ENCODE data around the gene TMEM135.

The TMEM135 gene

DNA sequence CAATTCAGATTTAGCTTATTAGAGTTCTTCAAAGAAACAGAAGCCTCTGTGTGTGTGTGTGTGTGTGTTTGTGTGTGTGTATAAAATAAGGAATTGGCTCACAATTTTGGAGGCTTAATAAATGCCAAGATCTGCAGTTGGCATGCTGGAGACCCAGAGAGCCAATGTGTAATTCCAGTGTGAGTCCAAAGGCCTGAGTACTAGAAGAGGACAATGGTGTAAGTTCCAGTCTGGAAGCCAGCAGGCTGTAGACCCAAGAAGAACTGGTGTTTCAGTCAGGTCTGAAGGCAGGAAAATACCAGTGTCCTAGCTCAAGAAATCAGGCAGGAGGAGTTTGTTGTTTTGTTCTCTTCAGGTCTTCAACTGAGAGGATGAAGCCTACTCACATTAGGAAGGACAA lies 20.0 kb downstream of the TMEM135 start:
- no peak for TF ChIP-seq YY1 (IDR thresholded peaks at IDR 0.05; ENCODE audit: insufficient read depth, insufficient read length)
- TF ChIP-seq ZNF274 (IDR thresholded peaks at IDR 0.05; ENCODE audit: low read depth, low read length) = no peak
- no peak for TF ChIP-seq SUZ12 (IDR thresholded peaks at IDR 0.05; ENCODE audit: extremely low read depth, insufficient read depth, insufficient read length)
- no peak for DNase-seq (ENCODE audit: low read depth, low spot score)

DNA sequence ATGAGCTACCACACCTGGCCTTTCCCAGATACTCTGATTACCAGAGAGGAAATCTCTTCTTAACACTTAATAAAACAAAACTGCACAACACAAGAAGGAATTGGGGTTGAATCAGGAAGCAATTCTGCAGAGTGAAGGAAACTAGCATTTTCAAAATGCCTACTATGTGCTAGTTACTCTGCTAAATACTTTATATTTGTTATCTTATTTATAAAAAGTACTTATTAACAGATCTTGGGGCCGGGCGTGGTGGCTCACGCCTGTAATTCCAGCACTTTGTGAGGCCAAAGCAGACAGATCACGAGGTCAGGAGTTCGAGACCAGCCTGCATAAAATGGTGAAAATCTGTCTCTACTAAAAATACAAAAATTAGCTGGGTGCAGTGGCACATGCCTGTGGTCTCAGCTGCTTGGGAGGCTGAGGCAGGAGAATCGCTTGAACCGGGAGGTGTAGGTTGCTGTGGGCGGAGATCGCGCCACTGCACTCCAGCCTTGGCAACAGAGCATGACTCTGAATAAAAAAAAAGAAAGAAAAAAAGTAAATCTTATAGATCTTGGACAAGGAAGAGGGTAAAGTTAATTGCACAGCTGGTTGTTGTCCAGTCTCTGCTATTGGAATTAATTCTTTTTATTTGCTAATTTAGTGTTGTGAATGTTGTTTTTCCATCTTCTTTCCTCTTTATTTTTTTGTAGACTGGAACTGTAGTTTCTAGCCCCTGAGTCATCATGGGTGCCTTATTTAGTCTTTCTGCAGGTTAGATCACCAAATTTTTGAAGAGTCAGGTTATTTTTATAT lies 22.1 kb downstream of the TMEM135 start:
- no peak for TF ChIP-seq YY1 (IDR thresholded peaks at IDR 0.05; ENCODE audit: insufficient read depth, insufficient read length)
- no peak for TF ChIP-seq SUZ12 (IDR thresholded peaks at IDR 0.05; ENCODE audit: extremely low read depth, insufficient read depth, insufficient read length)
- TF ChIP-seq ZNF274 (IDR thresholded peaks at IDR 0.05; ENCODE audit: low read depth, low read length) = no peak
- H3K4me1 ChIP-seq (ENCODE audit: insufficient read depth, insufficient read length) = peaks cover 2% of the 10 kb centered on the region
- no peaks in the 10 kb centered on the region for H3K9me3 ChIP-seq (ENCODE audit: insufficient read depth, low read length)
- no peak overlapping the region for H3K4me3 ChIP-seq (ENCODE audit: insufficient read length, low read depth)
- no peaks in the 10 kb centered on the region for H3K27me3 ChIP-seq (ENCODE audit: insufficient read depth, insufficient read length)
- H3K9ac ChIP-seq (ENCODE audit: insufficient read length, low read depth) = no peak overlapping the region
- DNase-seq (ENCODE audit: low read depth, low spot score) = no peak
- no peaks in the 10 kb centered on the region for H3K36me3 ChIP-seq (ENCODE audit: insufficient read depth, insufficient read length, low read length)

More for the DNA sequence above, 20.0 kb downstream of the TMEM135 start:
- Histone ChIP-seq H3K36me3 (ENCODE audit: insufficient read depth, insufficient read length, low read length) (no peaks in the 10 kb centered on the region), H3K9ac (ENCODE audit: insufficient read length, low read depth) (no peak overlapping the region), H3K27me3 (ENCODE audit: insufficient read depth, insufficient read length) (no peaks in the 10 kb centered on the region), H3K4me1 (ENCODE audit: insufficient read depth, insufficient read length) (peaks cover 2% of the 10 kb centered on the region), H3K4me3 (ENCODE audit: insufficient read length, low read depth) (no peak overlapping the region), H3K9me3 (ENCODE audit: insufficient read depth, low read length) (no peaks in the 10 kb centered on the region)

DNA sequence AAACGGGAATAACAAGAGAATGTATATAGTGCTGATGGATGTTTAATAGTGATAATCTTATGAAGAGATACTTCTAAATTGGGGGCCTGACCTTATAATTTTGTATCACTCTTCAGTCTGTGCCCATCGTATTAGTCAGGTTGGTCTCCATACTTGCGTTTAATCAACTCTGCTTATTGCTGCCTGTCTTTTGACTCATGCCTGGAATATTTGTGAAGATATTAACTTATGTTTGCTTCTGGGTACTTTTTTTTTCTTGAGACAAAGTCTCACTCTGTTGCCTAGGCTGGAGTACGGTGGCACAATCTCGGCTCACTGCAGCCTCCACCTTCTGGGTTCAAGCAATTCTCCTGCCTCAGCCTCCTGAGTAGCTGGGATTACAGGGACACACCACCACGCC lies 24.0 kb downstream of the TMEM135 start:
- Histone ChIP-seq H3K4me1 (ENCODE audit: insufficient read depth, insufficient read length) (peaks cover 2% of the 10 kb centered on the region), H3K4me3 (ENCODE audit: insufficient read length, low read depth) (no peak overlapping the region), H3K9ac (ENCODE audit: insufficient read length, low read depth) (no peak overlapping the region), H3K9me3 (ENCODE audit: insufficient read depth, low read length) (no peaks in the 10 kb centered on the region), H3K36me3 (ENCODE audit: insufficient read depth, insufficient read length, low read length) (no peaks in the 10 kb centered on the region), H3K27me3 (ENCODE audit: insufficient read depth, insufficient read length) (no peaks in the 10 kb centered on the region)
- TF ChIP-seq SUZ12 (IDR thresholded peaks at IDR 0.05; ENCODE audit: extremely low read depth, insufficient read depth, insufficient read length) = no peak
- TF ChIP-seq YY1 (IDR thresholded peaks at IDR 0.05; ENCODE audit: insufficient read depth, insufficient read length) = no peak
- no peak for TF ChIP-seq ZNF274 (IDR thresholded peaks at IDR 0.05; ENCODE audit: low read depth, low read length)
- no peak for DNase-seq (ENCODE audit: low read depth, low spot score)

DNA sequence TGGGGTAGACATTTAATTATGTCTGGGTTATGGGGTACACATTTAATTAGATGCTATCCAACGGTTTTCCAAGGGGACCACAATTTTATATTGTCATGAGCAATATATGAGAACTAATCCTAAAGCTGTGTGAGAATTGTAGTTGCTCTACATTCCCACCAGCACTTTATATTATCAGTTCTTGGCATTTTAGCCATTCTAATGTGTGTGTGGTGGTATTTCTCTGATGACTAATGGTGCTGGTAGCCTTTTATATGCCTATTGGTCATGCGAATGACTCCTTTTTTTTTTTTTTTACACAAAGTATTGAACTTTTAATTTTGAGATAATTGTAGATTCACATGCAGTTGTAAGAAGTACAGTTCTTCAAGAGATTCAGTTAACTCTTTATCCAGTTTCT lies 26.2 kb downstream of the TMEM135 start:
- TF ChIP-seq SUZ12 (IDR thresholded peaks at IDR 0.05; ENCODE audit: extremely low read depth, insufficient read depth, insufficient read length) = no peak
- no peak for TF ChIP-seq YY1 (IDR thresholded peaks at IDR 0.05; ENCODE audit: insufficient read depth, insufficient read length)
- no peak for TF ChIP-seq ZNF274 (IDR thresholded peaks at IDR 0.05; ENCODE audit: low read depth, low read length)
- H3K27me3 ChIP-seq (ENCODE audit: insufficient read depth, insufficient read length) = no peaks in the 10 kb centered on the region
- H3K36me3 ChIP-seq (ENCODE audit: insufficient read depth, insufficient read length, low read length) = no peaks in the 10 kb centered on the region
- H3K4me1 ChIP-seq (ENCODE audit: insufficient read depth, insufficient read length) = no peaks in the 10 kb centered on the region
- H3K4me3 ChIP-seq (ENCODE audit: insufficient read length, low read depth) = no peak overlapping the region
- no peak overlapping the region for H3K9ac ChIP-seq (ENCODE audit: insufficient read length, low read depth)
- no peak for DNase-seq (ENCODE audit: low read depth, low spot score)
- H3K9me3 ChIP-seq (ENCODE audit: insufficient read depth, low read length) = no peaks in the 10 kb centered on the region

DNA sequence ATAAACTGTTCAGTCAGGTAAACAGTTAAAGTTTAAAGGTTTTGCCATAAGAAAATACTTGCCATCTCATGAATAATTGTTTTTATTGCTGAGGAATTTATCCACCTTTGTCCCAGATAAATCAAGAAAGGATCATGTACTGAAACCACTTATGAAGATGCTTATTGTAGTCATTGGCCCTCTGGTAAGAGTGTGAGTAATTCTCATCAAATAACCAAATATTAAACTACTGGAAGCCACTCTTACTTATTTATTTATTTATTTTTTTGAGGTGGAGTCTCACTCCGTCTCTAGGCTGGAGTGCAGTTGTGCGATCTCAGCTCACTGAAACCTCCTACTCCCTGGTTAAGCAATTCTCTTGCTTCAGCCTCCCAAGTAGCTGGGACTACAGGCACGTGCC lies 35.1 kb downstream of the TMEM135 start:
- Histone ChIP-seq H3K9me3 (ENCODE audit: insufficient read depth, low read length) (no peaks in the 10 kb centered on the region), H3K36me3 (ENCODE audit: insufficient read depth, insufficient read length, low read length) (peaks cover 4% of the 10 kb centered on the region), H3K4me1 (ENCODE audit: insufficient read depth, insufficient read length) (no peaks in the 10 kb centered on the region), H3K27me3 (ENCODE audit: insufficient read depth, insufficient read length) (no peaks in the 10 kb centered on the region), H3K4me3 (ENCODE audit: insufficient read length, low read depth) (no peak overlapping the region), H3K9ac (ENCODE audit: insufficient read length, low read depth) (no peak overlapping the region)
- no peak for TF ChIP-seq SUZ12 (IDR thresholded peaks at IDR 0.05; ENCODE audit: extremely low read depth, insufficient read depth, insufficient read length)
- TF ChIP-seq ZNF274 (IDR thresholded peaks at IDR 0.05; ENCODE audit: low read depth, low read length) = no peak
- no peak for TF ChIP-seq YY1 (IDR thresholded peaks at IDR 0.05; ENCODE audit: insufficient read depth, insufficient read length)
- DNase-seq (ENCODE audit: low read depth, low spot score) = no peak

DNA sequence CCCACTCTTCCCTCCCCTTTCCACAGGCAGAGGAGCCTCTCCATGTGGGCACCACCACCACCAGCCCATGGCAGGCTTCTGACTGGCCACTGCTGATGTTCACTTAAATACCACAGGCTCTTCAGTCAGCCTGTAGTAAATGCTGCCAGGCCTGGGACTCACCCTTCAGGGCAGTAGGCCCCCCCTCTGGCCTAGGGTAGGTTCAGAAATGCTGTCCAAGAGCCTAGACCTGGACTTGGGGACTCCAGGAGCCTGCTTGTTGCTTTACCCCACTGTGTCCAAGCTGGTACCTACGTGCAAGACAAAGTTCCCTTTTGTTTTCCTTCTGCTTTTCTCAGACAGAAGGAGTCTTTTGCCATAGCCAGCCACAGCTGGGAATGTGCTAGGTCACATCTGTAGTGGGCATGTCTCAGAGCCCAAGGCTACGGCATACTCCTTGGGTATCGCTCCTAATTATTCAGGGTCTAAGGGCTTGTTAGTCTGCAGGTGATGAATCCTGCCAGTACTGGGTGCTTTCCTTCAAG lies 38.6 kb downstream of the TMEM135 start:
- H3K4me1 ChIP-seq (ENCODE audit: insufficient read depth, insufficient read length) = no peaks in the 10 kb centered on the region
- no peak overlapping the region for H3K9ac ChIP-seq (ENCODE audit: insufficient read length, low read depth)
- H3K36me3 ChIP-seq (ENCODE audit: insufficient read depth, insufficient read length, low read length) = peaks cover 4% of the 10 kb centered on the region
- DNase-seq (ENCODE audit: low read depth, low spot score) = no peak
- peaks cover 3% of the 10 kb centered on the region for H3K27me3 ChIP-seq (ENCODE audit: insufficient read depth, insufficient read length)
- H3K4me3 ChIP-seq (ENCODE audit: insufficient read length, low read depth) = no peak overlapping the region
- H3K9me3 ChIP-seq (ENCODE audit: insufficient read depth, low read length) = no peaks in the 10 kb centered on the region
- TF ChIP-seq ZNF274 (IDR thresholded peaks at IDR 0.05; ENCODE audit: low read depth, low read length) (no peak), SUZ12 (IDR thresholded peaks at IDR 0.05; ENCODE audit: extremely low read depth, insufficient read depth, insufficient read length) (no peak), YY1 (IDR thresholded peaks at IDR 0.05; ENCODE audit: insufficient read depth, insufficient read length) (no peak)

DNA sequence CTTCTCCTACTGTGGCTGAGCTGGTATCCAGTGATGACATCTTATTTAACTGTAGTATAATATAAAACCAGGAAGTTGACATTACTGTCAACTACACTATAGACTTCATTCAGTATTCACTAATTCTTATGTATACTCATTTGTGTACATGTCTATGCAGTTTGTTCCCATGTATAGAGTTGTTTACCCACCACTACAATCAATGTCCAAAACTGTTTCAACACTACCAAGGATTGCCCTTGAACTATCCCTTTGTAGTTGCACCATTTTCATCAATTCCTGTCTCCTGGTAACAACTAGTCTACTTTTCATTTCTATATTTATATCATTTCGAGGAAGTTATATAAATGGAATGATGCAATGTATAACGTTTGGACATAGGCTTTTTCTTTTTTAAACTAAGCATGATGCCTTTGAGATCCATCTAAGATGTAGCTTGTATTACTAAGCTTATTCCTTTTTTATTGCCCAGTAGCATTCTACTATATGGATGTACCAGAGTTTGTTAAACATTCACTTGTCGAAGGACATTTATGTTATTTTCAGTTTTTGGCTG lies 39.2 kb downstream of the TMEM135 start:
- Histone ChIP-seq H3K4me1 (ENCODE audit: insufficient read depth, insufficient read length) (no peaks in the 10 kb centered on the region), H3K9me3 (ENCODE audit: insufficient read depth, low read length) (no peaks in the 10 kb centered on the region), H3K4me3 (ENCODE audit: insufficient read length, low read depth) (no peak overlapping the region), H3K9ac (ENCODE audit: insufficient read length, low read depth) (no peak overlapping the region), H3K27me3 (ENCODE audit: insufficient read depth, insufficient read length) (peaks cover 3% of the 10 kb centered on the region), H3K36me3 (ENCODE audit: insufficient read depth, insufficient read length, low read length) (peaks cover 4% of the 10 kb centered on the region)
- DNase-seq (ENCODE audit: low read depth, low spot score) = no peak
- TF ChIP-seq YY1 (IDR thresholded peaks at IDR 0.05; ENCODE audit: insufficient read depth, insufficient read length) (no peak), ZNF274 (IDR thresholded peaks at IDR 0.05; ENCODE audit: low read depth, low read length) (no peak), SUZ12 (IDR thresholded peaks at IDR 0.05; ENCODE audit: extremely low read depth, insufficient read depth, insufficient read length) (no peak)

Measured in NT2/D1 (cell line).